Liver (tissue), 9 donors: ENCODE measurements around the gene RNF222. TPM values are rescaled to one million over a fixed set of nuclear protein-coding genes. Genes with fewer than 3 reads are reported as not detected.

Experiments
- DNase-seq: peaks from one replicate; pipeline ENCODE4 v3.0.0-alpha.2; 2017; ENCODE audit warnings: low spot score
- H3K27ac ChIP-seq, 2 donors: one replicate each; pipeline ENCODE4 v1.7.0; 2013; ENCODE audit warnings: inconsistent platforms in 2 of 2, low read length in 2 of 2, control low read depth in 1 of 2, low read depth in 1 of 2, mild to moderate bottlenecking in 1 of 2
- H3K27me3 ChIP-seq, 4 donors: one replicate each; pipeline versions ENCODE4 v1.6.1 to v1.7.0; 2013; ENCODE audit warnings: low read length in 3 of 4, inconsistent platforms in 1 of 4, mild to moderate bottlenecking in 1 of 4, moderate library complexity in 1 of 4; ENCODE audit not compliant: control insufficient read depth in 4 of 4, insufficient read depth in 4 of 4
- H3K36me3 ChIP-seq, 4 donors: one replicate each; pipeline versions ENCODE4 v1.6.1 to v1.7.0; 2013; ENCODE audit warnings: low read length in 3 of 4, mild to moderate bottlenecking in 3 of 4, low read depth in 1 of 4, moderate library complexity in 1 of 4; ENCODE audit not compliant: control insufficient read depth in 4 of 4, insufficient read depth in 3 of 4
- H3K4me1 ChIP-seq, 4 donors: one replicate each; pipeline versions ENCODE4 v1.6.1 to v1.7.0; 2013; ENCODE audit warnings: low read length in 3 of 4, mild to moderate bottlenecking in 3 of 4, moderate library complexity in 1 of 4; ENCODE audit not compliant: control insufficient read depth in 4 of 4, insufficient read depth in 4 of 4
- H3K4me3 ChIP-seq, 3 donors: one replicate each; pipeline versions ENCODE4 v1.6.1 to v1.7.0; 2013; ENCODE audit warnings: low read length in 3 of 3, control low read depth in 1 of 3, low read depth in 1 of 3, mild to moderate bottlenecking in 1 of 3
- H3K9ac ChIP-seq, 2 donors: one replicate each; pipeline ENCODE4 v1.7.0; 2013; ENCODE audit warnings: low read length in 2 of 2, mild to moderate bottlenecking in 2 of 2, moderate library complexity in 2 of 2, control low read depth in 1 of 2, low read depth in 1 of 2
- H3K9me3 ChIP-seq, 4 donors: one replicate each; pipeline versions ENCODE4 v1.6.1 to v1.7.0; 2013; ENCODE audit warnings: low read length in 3 of 4; ENCODE audit not compliant: control insufficient read depth in 4 of 4
- EGR1 ChIP-seq, 2 donors: IDR thresholded peaks; 2 replicates each; pipeline ENCODE4 v1.6.1; 2016 to 2018; ENCODE audit warnings: antibody characterized with exemption in 2 of 2, low read depth in 2 of 2
- FOXA1 ChIP-seq: IDR thresholded peaks from 2 replicates; pipeline ENCODE4 v1.6.1; 2016; ENCODE audit warnings: antibody characterized with exemption
- FOXA2 ChIP-seq: IDR thresholded peaks from 2 replicates; pipeline ENCODE4 v1.6.1; 2016; ENCODE audit warnings: antibody characterized with exemption
- GABPA ChIP-seq, 2 donors: IDR thresholded peaks in 1 of 2; conservative IDR thresholded peaks in 1 of 2; 2 replicates each; pipeline ENCODE4 v1.6.1; 2016; ENCODE audit warnings: antibody characterized with exemption in 2 of 2, mild to moderate bottlenecking in 1 of 2, moderate library complexity in 1 of 2
- HNF4A ChIP-seq, 2 donors: conservative IDR thresholded peaks; 2 replicates each; pipeline ENCODE4 v1.6.1; 2016; ENCODE audit warnings: antibody characterized with exemption in 2 of 2, mild to moderate bottlenecking in 2 of 2
- HNF4G ChIP-seq: IDR thresholded peaks from 2 replicates; pipeline ENCODE4 v1.6.1; 2016; ENCODE audit warnings: antibody characterized with exemption
- JUND ChIP-seq, 2 donors: IDR thresholded peaks; 2 replicates each; pipeline ENCODE4 v1.6.1; 2016; ENCODE audit warnings: antibody characterized with exemption in 2 of 2
- RAD21 ChIP-seq, 2 donors: IDR thresholded peaks; 2 replicates each; pipeline ENCODE4 v1.6.1; 2016; ENCODE audit warnings: antibody characterized with exemption in 2 of 2, mild to moderate bottlenecking in 2 of 2
- RXRA ChIP-seq, 2 donors: IDR thresholded peaks; 2 replicates each; pipeline ENCODE4 v1.6.1; 2017 to 2018; ENCODE audit warnings: antibody characterized with exemption in 2 of 2, mild to moderate bottlenecking in 1 of 2
- SP1 ChIP-seq: IDR thresholded peaks from 2 replicates; pipeline ENCODE4 v1.6.1; 2018; ENCODE audit warnings: antibody characterized with exemption, mild to moderate bottlenecking
- TAF1 ChIP-seq: conservative IDR thresholded peaks from 2 replicates; pipeline ENCODE4 v1.6.1; 2016; ENCODE audit warnings: antibody characterized with exemption, mild to moderate bottlenecking
- YY1 ChIP-seq: IDR thresholded peaks from 2 replicates; pipeline ENCODE4 v1.6.1; 2016; ENCODE audit warnings: antibody characterized with exemption, mild to moderate bottlenecking
- WGBS: extraction: QIAGEN DNeasy Blood & Tissue Kit; methylation state at CpG from one replicate; pipeline ENCODE4 v1.1.7; 2013; 5-methylcytosine and 5-hydroxymethylcytosine counted together
- polyA plus RNA-seq, 2 donors: library from polyadenylated mRNA; stranded (reverse) in 1 of 2; unstranded in 1 of 2; fragments of 200-250 nt in 1 of 2; fragments of >200 nt in 1 of 2; fragmentation: Nextera tagmentation in 1 of 2; extraction: Ambion mirVana in 1 of 2; gene quantifications; one replicate each; pipeline versions ENCODE4 v1.2.1 to v1.2.3, GENCODE V29; 2013 to 2015
- total RNA-seq, 2 donors: library from RNA; depleted of rRNA; stranded (reverse); fragments of >200 nt; gene quantifications; one replicate each; pipeline ENCODE4 v1.2.3, GENCODE V29; 2014
- TF ChIP-seq, protein P1 (sequence below): IDR thresholded peaks from 2 replicates; pipeline ENCODE4 v1.6.1; 2016; ENCODE audit warnings: antibody characterized with exemption
- TF ChIP-seq, protein P2 (sequence below): IDR thresholded peaks from 2 replicates; pipeline ENCODE4 v1.6.1; 2016; ENCODE audit warnings: antibody characterized with exemption, mild to moderate bottlenecking
- TF ChIP-seq, protein P3 (sequence below): IDR thresholded peaks from 2 replicates; pipeline ENCODE4 v1.6.1; 2016; ENCODE audit warnings: antibody characterized with exemption
- donor health status: healthy.
- donor health status: healthy.
- donor health status: healthy.
- donor health status: healthy.
- donor health status: healthy.

The RNF222 gene
- total and polyA plus RNA-seq, 4 donors: not detected

DNA sequence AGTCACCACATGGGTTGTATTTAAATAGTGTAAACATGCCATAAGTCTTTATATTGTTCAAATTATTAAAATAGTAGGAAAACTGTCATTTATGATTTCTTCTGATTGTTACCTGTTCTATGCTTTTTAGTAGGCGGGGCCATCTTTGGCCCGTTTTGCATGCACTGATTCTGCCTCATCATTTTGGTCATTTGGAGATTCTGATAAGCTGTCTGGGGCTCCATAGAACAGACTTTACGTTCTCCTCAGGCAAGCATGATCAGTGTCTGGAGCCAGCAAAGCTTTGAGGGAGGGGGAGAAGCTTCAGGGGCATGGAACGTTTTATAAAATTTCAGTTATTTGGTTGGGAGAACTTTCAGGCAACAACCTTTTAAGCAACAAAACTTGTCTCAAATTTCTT is 46.9 kb upstream of the RNF222 start:
- 79% methylated on average over 4 of the region's 4 CpGs for WGBS
- H3K27me3 ChIP-seq: no peaks in the 10 kb centered on the region
- H3K4me3 ChIP-seq: no peak overlapping the region
- TF ChIP-seq HNF4A (conservative IDR thresholded peaks at IDR 0.05) (no peak), RAD21 (IDR thresholded peaks at IDR 0.05) (no peak), JUND (IDR thresholded peaks at IDR 0.05) (no peak), YY1 (no peak), GABPA (IDR thresholded peaks at IDR 0.05 in 1 of 2, conservative IDR thresholded peaks at IDR 0.05 in 1 of 2) (no peak)
- TF ChIP-seq, protein P1, sequence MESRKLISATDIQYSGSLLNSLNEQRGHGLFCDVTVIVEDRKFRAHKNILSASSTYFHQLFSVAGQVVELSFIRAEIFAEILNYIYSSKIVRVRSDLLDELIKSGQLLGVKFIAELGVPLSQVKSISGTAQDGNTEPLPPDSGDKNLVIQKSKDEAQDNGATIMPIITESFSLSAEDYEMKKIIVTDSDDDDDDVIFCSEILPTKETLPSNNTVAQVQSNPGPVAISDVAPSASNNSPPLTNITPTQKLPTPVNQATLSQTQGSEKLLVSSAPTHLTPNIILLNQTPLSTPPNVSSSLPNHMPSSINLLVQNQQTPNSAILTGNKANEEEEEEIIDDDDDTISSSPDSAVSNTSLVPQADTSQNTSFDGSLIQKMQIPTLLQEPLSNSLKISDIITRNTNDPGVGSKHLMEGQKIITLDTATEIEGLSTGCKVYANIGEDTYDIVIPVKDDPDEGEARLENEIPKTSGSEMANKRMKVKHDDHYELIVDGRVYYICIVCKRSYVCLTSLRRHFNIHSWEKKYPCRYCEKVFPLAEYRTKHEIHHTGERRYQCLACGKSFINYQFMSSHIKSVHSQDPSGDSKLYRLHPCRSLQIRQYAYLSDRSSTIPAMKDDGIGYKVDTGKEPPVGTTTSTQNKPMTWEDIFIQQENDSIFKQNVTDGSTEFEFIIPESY: no peak
- H3K27ac ChIP-seq: no peak overlapping the region
- peaks cover 7 to 32% (median 20%) of the 10 kb centered on the region in 4 donors for H3K36me3 ChIP-seq
- H3K9me3 ChIP-seq: no peaks in the 10 kb centered on the region
- H3K9ac ChIP-seq: no peak overlapping the region
- H3K4me1 ChIP-seq: peaks cover 3 to 29% (median 14%) of the 10 kb centered on the region in 4 donors
- no peak for DNase-seq

DNA sequence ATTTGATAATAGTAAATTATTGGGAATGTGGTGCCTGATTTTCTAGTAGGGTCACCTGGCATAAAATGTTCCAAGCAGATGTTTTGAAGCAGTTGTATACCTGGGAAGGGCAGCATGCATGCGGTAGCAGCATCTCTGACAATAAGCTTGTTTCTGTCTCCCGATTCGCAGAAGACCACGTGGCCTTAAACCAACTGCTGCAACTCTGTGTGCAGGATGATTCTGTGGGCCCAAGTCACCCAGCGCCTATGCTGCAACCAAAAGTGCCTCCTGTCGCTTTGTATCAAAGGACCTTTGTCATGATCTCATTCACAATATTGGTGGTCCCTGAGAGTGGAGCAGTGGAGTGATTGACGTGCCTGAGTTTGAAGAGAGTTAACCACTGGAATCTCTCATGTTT is 46.1 kb upstream of the RNF222 start:
- H3K27me3 ChIP-seq: no peaks in the 10 kb centered on the region
- peaks cover 2 to 25% (median 13%) of the 10 kb centered on the region in 4 donors for H3K4me1 ChIP-seq
- H3K9me3 ChIP-seq: no peaks in the 10 kb centered on the region
- no peak overlapping the region for H3K9ac ChIP-seq
- H3K4me3 ChIP-seq: no peak overlapping the region
- WGBS: 95% methylated on average over 7 of the region's 7 CpGs
- TF ChIP-seq HNF4G: no peak
- no peak for TF ChIP-seq YY1
- no peak for TF ChIP-seq FOXA2
- no peak for TF ChIP-seq RXRA (IDR thresholded peaks at IDR 0.05)
- TF ChIP-seq GABPA (IDR thresholded peaks at IDR 0.05 in 1 of 2, conservative IDR thresholded peaks at IDR 0.05 in 1 of 2): no peak
- no peak for TF ChIP-seq EGR1 (IDR thresholded peaks at IDR 0.05; ENCODE audit: low read depth in 2 of 2)
- no peak for TF ChIP-seq SP1
- TF ChIP-seq RAD21 (IDR thresholded peaks at IDR 0.05): no peak
- TF ChIP-seq, protein P2, sequence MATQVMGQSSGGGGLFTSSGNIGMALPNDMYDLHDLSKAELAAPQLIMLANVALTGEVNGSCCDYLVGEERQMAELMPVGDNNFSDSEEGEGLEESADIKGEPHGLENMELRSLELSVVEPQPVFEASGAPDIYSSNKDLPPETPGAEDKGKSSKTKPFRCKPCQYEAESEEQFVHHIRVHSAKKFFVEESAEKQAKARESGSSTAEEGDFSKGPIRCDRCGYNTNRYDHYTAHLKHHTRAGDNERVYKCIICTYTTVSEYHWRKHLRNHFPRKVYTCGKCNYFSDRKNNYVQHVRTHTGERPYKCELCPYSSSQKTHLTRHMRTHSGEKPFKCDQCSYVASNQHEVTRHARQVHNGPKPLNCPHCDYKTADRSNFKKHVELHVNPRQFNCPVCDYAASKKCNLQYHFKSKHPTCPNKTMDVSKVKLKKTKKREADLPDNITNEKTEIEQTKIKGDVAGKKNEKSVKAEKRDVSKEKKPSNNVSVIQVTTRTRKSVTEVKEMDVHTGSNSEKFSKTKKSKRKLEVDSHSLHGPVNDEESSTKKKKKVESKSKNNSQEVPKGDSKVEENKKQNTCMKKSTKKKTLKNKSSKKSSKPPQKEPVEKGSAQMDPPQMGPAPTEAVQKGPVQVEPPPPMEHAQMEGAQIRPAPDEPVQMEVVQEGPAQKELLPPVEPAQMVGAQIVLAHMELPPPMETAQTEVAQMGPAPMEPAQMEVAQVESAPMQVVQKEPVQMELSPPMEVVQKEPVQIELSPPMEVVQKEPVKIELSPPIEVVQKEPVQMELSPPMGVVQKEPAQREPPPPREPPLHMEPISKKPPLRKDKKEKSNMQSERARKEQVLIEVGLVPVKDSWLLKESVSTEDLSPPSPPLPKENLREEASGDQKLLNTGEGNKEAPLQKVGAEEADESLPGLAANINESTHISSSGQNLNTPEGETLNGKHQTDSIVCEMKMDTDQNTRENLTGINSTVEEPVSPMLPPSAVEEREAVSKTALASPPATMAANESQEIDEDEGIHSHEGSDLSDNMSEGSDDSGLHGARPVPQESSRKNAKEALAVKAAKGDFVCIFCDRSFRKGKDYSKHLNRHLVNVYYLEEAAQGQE: no peak
- TF ChIP-seq, protein P3, sequence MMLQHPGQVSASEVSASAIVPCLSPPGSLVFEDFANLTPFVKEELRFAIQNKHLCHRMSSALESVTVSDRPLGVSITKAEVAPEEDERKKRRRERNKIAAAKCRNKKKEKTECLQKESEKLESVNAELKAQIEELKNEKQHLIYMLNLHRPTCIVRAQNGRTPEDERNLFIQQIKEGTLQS: no peak
- DNase-seq: no peak
- H3K36me3 ChIP-seq: peaks cover 4 to 31% (median 17%) of the 10 kb centered on the region in 4 donors
- no peak overlapping the region for H3K27ac ChIP-seq

DNA sequence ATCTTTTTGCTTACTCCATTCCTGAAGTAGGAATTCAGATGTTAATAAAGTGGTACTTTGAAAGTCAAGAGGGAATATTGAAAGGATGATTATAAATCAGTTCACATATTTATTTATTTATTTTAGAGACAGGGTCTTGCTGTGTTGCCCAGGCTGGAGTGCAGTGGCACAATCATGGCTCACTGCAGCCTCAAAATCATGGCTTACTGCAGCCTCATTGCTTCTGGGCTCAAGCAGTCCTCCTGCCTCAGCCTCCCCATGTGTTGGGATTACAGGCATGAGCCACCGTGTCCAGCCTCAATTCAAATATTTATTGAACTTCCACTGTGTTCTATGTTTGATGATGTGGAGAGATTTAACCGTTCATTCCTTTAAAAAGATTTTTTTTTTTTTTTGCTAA is 44.7 kb upstream of the RNF222 start:
- H3K9ac ChIP-seq: no peak overlapping the region
- WGBS: 72% methylated on average over 2 of the region's 2 CpGs
- H3K27ac ChIP-seq: no peak overlapping the region

More for the DNA sequence above, 44.7 kb upstream of the RNF222 start:
- peaks cover 9 to 32% (median 11%) of the 10 kb centered on the region in 4 donors for H3K4me1 ChIP-seq
- no peaks in the 10 kb centered on the region for H3K9me3 ChIP-seq
- DNase-seq: no peak
- no peaks in the 10 kb centered on the region for H3K27me3 ChIP-seq
- TF ChIP-seq JUND (IDR thresholded peaks at IDR 0.05) (no peak), RXRA (IDR thresholded peaks at IDR 0.05) (no peak), TAF1 (no peak), FOXA1 (no peak)
- TF ChIP-seq, protein P3: no peak
- H3K4me3 ChIP-seq: no peak overlapping the region
- H3K36me3 ChIP-seq: peaks cover 2 to 23% (median 14%) of the 10 kb centered on the region in 4 donors
